ENCODE results near the gene CALB2. TPM values are rescaled to one million over a fixed set of nuclear protein-coding genes. Genes with fewer than 3 reads are reported as not detected.

Gene CALB2
- polyA plus RNA-seq, 4 donors: 3.3 TPM; not detected in 3

DNA sequence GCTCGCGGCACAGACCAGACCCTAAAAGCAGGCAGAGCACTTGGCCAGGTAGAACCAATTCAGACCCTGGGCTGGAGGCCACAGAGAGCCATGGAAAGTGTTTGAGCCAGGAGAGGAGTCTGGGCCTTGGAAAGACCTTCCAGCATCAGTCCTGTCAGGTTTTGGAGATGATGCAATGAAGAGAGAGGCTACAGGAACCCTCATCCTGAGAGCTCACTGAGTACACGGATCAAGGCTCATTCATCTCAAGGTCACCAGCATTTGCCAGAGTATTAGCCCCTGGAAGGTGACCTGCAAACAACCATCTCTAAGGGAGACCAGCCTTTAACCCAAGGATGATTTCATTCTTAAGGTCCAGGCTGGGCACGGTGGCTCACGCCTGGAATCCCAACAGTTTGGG is 55.5 kb downstream of the CALB2 start:
- no peak for FAIRE-seq
- no peak for DNase-seq
- H3K4me3 ChIP-seq (ENCODE audit: low read depth in 1 of 3, low read length in 3 of 3): no peak overlapping the region
- WGBS, 3 donors: 82 to 87% (median 86%) methylated on average over 5 of the region's 5 CpGs
- peaks cover 0 to 17% (median 12%) of the 10 kb centered on the region in 3 donors for H3K27me3 ChIP-seq (ENCODE audit: control insufficient read depth in 3 of 3, insufficient read depth in 3 of 3, low read length in 3 of 3)
- no peaks in the 10 kb centered on the region for H3K9me3 ChIP-seq (ENCODE audit: control insufficient read depth in 2 of 2, insufficient read depth in 1 of 2, low read depth in 1 of 2, low read length in 1 of 2)
- H3K36me3 ChIP-seq (ENCODE audit: control insufficient read depth in 3 of 3, insufficient read depth in 2 of 3, low read depth in 1 of 3, low read length in 3 of 3): no peaks in the 10 kb centered on the region
- no peaks in the 10 kb centered on the region for H3K4me1 ChIP-seq (ENCODE audit: control insufficient read depth in 3 of 3, insufficient read depth in 2 of 3, low read depth in 1 of 3, low read length in 2 of 3)
- H3K27ac ChIP-seq (ENCODE audit: low read depth in 1 of 3, low read length in 2 of 3): no peak overlapping the region

DNA sequence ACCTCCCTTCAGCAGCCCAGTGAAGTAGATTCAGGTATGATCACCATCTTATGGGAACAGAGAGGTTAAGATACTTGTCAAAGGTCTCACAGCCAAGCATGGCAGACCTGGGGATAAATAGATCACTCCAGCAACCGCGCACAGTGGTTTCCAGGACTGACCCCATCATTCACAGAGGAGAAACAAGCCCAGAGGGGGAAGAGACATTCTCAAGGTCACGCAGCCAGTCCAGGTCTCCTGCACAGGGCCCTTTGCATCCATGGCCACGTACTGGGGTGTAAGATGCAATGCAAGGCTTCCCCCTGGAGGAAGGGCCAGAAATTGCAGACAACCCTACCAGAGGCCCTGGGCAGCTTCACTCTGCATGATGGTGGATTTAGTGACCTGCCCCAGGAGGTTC is 63.4 kb downstream of the CALB2 start:
- DNase-seq (peak in 1 of 2 donors; percentile 25), FAIRE-seq (no peak)
- no peaks in the 10 kb centered on the region for H3K36me3 ChIP-seq (ENCODE audit: control insufficient read depth in 3 of 3, insufficient read depth in 2 of 3, low read depth in 1 of 3, low read length in 3 of 3)
- WGBS, 3 donors: 58 to 68% (median 65%) methylated on average over 4 of the region's 4 CpGs
- H3K4me3 ChIP-seq (ENCODE audit: low read depth in 1 of 3, low read length in 3 of 3): no peak overlapping the region
- H3K4me1 ChIP-seq (ENCODE audit: control insufficient read depth in 3 of 3, insufficient read depth in 2 of 3, low read depth in 1 of 3, low read length in 2 of 3): no peaks in the 10 kb centered on the region
- H3K9me3 ChIP-seq (ENCODE audit: control insufficient read depth in 2 of 2, insufficient read depth in 1 of 2, low read depth in 1 of 2, low read length in 1 of 2): no peaks in the 10 kb centered on the region
- H3K27ac ChIP-seq (ENCODE audit: low read depth in 1 of 3, low read length in 2 of 3): no peak overlapping the region
- peaks cover 3 to 29% (median 19%) of the 10 kb centered on the region in 3 donors for H3K27me3 ChIP-seq (ENCODE audit: control insufficient read depth in 3 of 3, insufficient read depth in 3 of 3, low read length in 3 of 3)

DNA sequence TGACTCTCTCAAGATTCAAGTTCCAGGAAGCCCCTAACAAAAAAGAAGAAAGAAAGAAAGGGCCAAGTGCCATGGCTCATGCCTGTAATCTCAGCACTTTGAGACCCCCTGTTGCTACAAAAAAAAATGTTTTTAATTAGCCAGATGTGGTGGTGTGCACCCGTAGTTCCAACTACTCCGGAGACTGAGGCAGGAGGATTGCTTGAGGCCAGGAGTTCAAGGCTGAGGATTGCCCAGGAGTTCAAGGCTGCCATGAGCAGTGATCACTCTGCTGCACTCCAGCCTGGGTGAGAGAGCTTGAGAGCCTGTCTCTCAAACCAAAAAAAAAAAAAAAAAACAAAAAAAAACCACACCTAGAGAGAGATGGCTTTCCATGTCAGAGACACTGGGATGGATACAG is 64.5 kb downstream of the CALB2 start:
- 70 to 84% (median 75%) methylated on average over 2 of the region's 2 CpGs for WGBS, 3 donors
- no peak for DNase-seq
- Histone ChIP-seq H3K9me3 (ENCODE audit: control insufficient read depth in 2 of 2, insufficient read depth in 1 of 2, low read depth in 1 of 2, low read length in 1 of 2) (no peaks in the 10 kb centered on the region), H3K4me3 (ENCODE audit: low read depth in 1 of 3, low read length in 3 of 3) (no peak overlapping the region), H3K4me1 (ENCODE audit: control insufficient read depth in 3 of 3, insufficient read depth in 2 of 3, low read depth in 1 of 3, low read length in 2 of 3) (no peaks in the 10 kb centered on the region), H3K27ac (ENCODE audit: low read depth in 1 of 3, low read length in 2 of 3) (no peak overlapping the region), H3K27me3 (ENCODE audit: control insufficient read depth in 3 of 3, insufficient read depth in 3 of 3, low read length in 3 of 3) (peaks cover 3 to 31% (median 19%) of the 10 kb centered on the region in 3 donors), H3K36me3 (ENCODE audit: control insufficient read depth in 3 of 3, insufficient read depth in 2 of 3, low read depth in 1 of 3, low read length in 3 of 3) (no peaks in the 10 kb centered on the region)
- FAIRE-seq: no peak

DNA sequence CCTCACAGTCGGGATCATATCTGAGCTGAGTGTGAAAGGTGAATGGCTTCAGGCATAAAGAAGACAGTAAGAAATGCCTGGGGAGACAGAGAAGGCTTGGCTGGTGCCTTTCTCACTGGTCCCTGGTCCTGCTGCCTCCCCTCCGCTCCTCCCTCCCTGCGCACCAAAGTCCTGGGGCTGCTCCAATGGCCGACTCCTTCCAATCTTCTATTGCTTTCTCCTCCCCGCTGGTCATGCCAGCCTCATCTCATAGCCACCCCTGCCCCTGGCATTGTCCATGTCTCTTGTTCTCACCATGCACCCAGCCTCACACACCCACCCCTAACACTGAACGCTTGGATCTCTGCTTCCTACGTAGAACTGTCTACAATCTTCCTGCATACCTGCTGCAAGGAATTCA is 65.3 kb downstream of the CALB2 start:
- FAIRE-seq: no peak
- 81 to 90% (median 81%) methylated on average over 7 of the region's 7 CpGs for WGBS, 3 donors

DNA sequence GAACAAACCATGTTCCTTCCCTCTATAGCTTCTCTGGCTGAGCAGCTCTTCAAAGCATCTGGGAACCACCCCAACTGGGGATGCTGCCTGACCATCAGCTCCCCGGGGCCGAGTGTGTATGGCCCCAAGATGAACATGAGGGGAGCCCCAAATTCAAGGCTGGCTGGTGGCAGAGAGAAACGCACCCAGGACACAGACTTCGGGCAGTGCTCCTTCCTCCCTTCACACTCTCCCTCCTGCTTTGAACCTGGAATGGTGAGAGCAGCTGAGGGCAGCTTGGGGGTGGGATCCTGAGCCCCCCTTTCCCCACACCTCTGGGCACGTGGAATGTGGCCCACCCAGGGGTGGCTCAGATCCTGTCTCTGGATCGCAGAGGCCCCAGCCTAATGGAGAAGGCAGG is 66.1 kb downstream of the CALB2 start:
- WGBS, 3 donors: 62 to 73% (median 70%) methylated on average over 6 of the region's 6 CpGs
- Histone ChIP-seq H3K27me3 (ENCODE audit: control insufficient read depth in 3 of 3, insufficient read depth in 3 of 3, low read length in 3 of 3) (peaks cover 3 to 35% (median 18%) of the 10 kb centered on the region in 3 donors), H3K36me3 (ENCODE audit: control insufficient read depth in 3 of 3, insufficient read depth in 2 of 3, low read depth in 1 of 3, low read length in 3 of 3) (no peaks in the 10 kb centered on the region), H3K9me3 (ENCODE audit: control insufficient read depth in 2 of 2, insufficient read depth in 1 of 2, low read depth in 1 of 2, low read length in 1 of 2) (peaks cover 0 to 2% of the 10 kb centered on the region in 2 donors), H3K4me1 (ENCODE audit: control insufficient read depth in 3 of 3, insufficient read depth in 2 of 3, low read depth in 1 of 3, low read length in 2 of 3) (no peaks in the 10 kb centered on the region), H3K27ac (ENCODE audit: low read depth in 1 of 3, low read length in 2 of 3) (no peak overlapping the region), H3K4me3 (ENCODE audit: low read depth in 1 of 3, low read length in 3 of 3) (no peak overlapping the region)
- no peak for FAIRE-seq
- DNase-seq: no peak

More for the DNA sequence above, 65.3 kb downstream of the CALB2 start:
- Histone ChIP-seq H3K4me3 (ENCODE audit: low read depth in 1 of 3, low read length in 3 of 3) (no peak overlapping the region), H3K9me3 (ENCODE audit: control insufficient read depth in 2 of 2, insufficient read depth in 1 of 2, low read depth in 1 of 2, low read length in 1 of 2) (no peaks in the 10 kb centered on the region), H3K36me3 (ENCODE audit: control insufficient read depth in 3 of 3, insufficient read depth in 2 of 3, low read depth in 1 of 3, low read length in 3 of 3) (no peaks in the 10 kb centered on the region), H3K27me3 (ENCODE audit: control insufficient read depth in 3 of 3, insufficient read depth in 3 of 3, low read length in 3 of 3) (peaks cover 3 to 30% (median 18%) of the 10 kb centered on the region in 3 donors), H3K4me1 (ENCODE audit: control insufficient read depth in 3 of 3, insufficient read depth in 2 of 3, low read depth in 1 of 3, low read length in 2 of 3) (no peaks in the 10 kb centered on the region), H3K27ac (ENCODE audit: low read depth in 1 of 3, low read length in 2 of 3) (no peak overlapping the region)
- DNase-seq: no peak

DNA sequence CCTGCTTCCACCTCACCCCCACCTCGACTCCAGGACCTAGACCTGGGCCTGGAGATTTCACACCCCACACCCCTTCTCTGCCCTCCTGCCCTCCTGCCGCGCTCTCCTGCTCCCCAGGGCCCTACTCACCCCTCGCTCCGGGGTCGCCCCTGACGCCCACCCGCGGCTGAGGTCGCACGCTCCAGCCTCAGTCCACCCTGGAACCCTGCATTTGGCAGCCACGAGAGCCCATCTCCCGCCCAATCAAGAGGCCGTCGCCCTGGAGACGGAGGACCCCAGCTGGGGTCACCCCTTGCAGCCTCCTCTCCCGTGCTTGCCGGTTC is 67.2 kb downstream of the CALB2 start:
- WGBS, 3 donors: 5 to 18% (median 12%) methylated on average over 18 of the region's 18 CpGs
- Histone ChIP-seq H3K4me3 (ENCODE audit: low read depth in 1 of 3, low read length in 3 of 3) (no peak overlapping the region), H3K4me1 (ENCODE audit: control insufficient read depth in 3 of 3, insufficient read depth in 2 of 3, low read depth in 1 of 3, low read length in 2 of 3) (no peaks in the 10 kb centered on the region), H3K36me3 (ENCODE audit: control insufficient read depth in 3 of 3, insufficient read depth in 2 of 3, low read depth in 1 of 3, low read length in 3 of 3) (no peaks in the 10 kb centered on the region), H3K9me3 (ENCODE audit: control insufficient read depth in 2 of 2, insufficient read depth in 1 of 2, low read depth in 1 of 2, low read length in 1 of 2) (peaks cover 0 to 2% of the 10 kb centered on the region in 2 donors), H3K27me3 (ENCODE audit: control insufficient read depth in 3 of 3, insufficient read depth in 3 of 3, low read length in 3 of 3) (peaks cover 3 to 35% (median 18%) of the 10 kb centered on the region in 3 donors), H3K27ac (ENCODE audit: low read depth in 1 of 3, low read length in 2 of 3) (no peak overlapping the region)
- DNase-seq (no peak), FAIRE-seq (no peak)

DNA sequence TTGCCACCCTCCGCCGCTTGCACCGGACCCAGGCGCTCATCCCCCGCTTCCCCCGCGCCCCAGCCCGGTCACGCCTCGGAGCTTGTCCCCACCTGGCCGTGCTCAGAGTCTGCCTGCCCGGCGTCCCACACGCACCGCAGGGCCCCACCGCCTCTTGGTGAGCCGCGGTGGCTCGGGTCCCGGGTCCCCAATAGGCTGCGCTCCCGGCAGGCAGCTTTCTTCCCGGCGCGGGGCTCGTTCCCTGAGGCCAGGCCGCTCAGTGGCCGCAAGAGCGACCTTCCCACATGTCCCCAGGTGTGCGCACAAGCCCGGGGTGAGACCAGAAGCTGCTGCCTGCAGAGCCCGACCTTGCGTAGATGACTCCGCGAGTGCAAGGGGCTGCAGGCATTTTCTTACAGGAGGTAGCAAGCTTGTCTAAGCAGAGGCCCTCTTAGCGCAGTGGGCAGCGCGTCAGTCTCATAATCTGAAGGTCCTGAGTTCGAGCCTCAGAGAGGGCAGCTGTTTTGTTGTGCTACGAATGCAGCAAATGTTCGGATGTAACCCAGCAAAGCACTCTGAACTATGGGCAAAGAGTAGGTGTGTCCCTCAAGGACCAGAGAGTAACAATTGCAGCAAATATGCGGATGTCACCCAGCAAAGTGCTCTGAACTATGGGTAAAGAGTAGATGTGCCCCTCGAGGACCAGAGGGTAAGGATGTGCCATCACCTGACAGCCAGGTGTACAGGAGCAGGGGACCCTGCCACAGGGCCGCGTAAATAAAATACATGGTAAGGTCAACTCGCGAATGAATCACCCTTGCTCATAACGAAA is 67.8 kb downstream of the CALB2 start:
- DNase-seq (peak in 1 of 2 donors; percentile 68), FAIRE-seq (no peak)
- Histone ChIP-seq H3K9me3 (ENCODE audit: control insufficient read depth in 2 of 2, insufficient read depth in 1 of 2, low read depth in 1 of 2, low read length in 1 of 2) (peaks cover 0 to 2% of the 10 kb centered on the region in 2 donors), H3K36me3 (ENCODE audit: control insufficient read depth in 3 of 3, insufficient read depth in 2 of 3, low read depth in 1 of 3, low read length in 3 of 3) (no peaks in the 10 kb centered on the region), H3K27me3 (ENCODE audit: control insufficient read depth in 3 of 3, insufficient read depth in 3 of 3, low read length in 3 of 3) (peaks cover 3 to 35% (median 18%) of the 10 kb centered on the region in 3 donors), H3K4me3 (ENCODE audit: low read depth in 1 of 3, low read length in 3 of 3) (no peak overlapping the region), H3K27ac (ENCODE audit: low read depth in 1 of 3, low read length in 2 of 3) (no peak overlapping the region), H3K4me1 (ENCODE audit: control insufficient read depth in 3 of 3, insufficient read depth in 2 of 3, low read depth in 1 of 3, low read length in 2 of 3) (no peaks in the 10 kb centered on the region)
- WGBS, 3 donors: 3 to 11% (median 9%) methylated on average over 37 to 48 of the region's 48 CpGs

DNA sequence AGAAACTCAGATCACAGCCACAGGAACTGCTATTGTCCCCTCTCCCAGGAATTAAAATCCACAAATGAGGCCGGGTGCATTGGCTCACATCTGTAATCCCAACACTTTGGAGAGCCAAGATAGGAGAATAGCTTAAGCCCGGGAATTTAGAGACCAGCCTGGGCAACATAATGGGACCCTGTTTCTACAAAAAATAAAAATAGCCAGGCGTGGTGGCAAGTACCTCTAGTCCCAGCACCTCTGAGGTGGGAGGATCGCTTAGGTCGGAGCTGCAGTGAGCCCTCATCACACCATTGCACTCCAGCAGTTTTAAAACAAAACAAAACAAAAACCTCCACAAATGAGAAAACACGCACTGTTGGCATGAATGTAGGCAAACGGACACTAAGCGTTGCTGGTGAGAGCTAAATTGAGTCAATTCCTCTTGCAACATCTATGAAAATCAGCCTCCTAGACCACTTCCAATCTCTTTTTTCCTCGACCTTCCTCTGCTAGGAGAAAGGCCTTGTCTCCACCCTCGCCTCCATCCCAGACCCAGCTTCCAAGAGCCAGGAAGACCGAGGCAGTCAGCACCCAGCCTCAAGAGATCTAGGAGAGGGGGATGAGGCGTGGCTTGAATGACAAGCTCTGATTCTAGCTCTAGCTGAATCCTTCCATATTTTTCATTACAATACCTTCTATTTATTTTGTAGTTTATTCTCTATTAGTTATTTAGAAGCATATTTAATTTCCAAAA is 68.5 kb downstream of the CALB2 start:
- Histone ChIP-seq H3K27me3 (ENCODE audit: control insufficient read depth in 3 of 3, insufficient read depth in 3 of 3, low read length in 3 of 3) (peaks cover 3 to 35% (median 18%) of the 10 kb centered on the region in 3 donors), H3K4me1 (ENCODE audit: control insufficient read depth in 3 of 3, insufficient read depth in 2 of 3, low read depth in 1 of 3, low read length in 2 of 3) (no peaks in the 10 kb centered on the region), H3K27ac (ENCODE audit: low read depth in 1 of 3, low read length in 2 of 3) (no peak overlapping the region), H3K4me3 (ENCODE audit: low read depth in 1 of 3, low read length in 3 of 3) (no peak overlapping the region), H3K36me3 (ENCODE audit: control insufficient read depth in 3 of 3, insufficient read depth in 2 of 3, low read depth in 1 of 3, low read length in 3 of 3) (no peaks in the 10 kb centered on the region), H3K9me3 (ENCODE audit: control insufficient read depth in 2 of 2, insufficient read depth in 1 of 2, low read depth in 1 of 2, low read length in 1 of 2) (peaks cover 0 to 2% of the 10 kb centered on the region in 2 donors)
- DNase-seq: no peak
- no peak for FAIRE-seq
- 61 to 65% (median 64%) methylated on average over 12 of the region's 12 CpGs for WGBS, 3 donors

Measured in small intestine (tissue), 7 donors.